Liver (tissue), 3 donors: ENCODE data around the gene CGNL1.

ENCODE experiments used
- CTCF ChIP-seq: fragments of 150-350 bp; IDR thresholded peaks from 2 replicates; pipeline ENCODE4 v1.5.1; 2017; ENCODE audit warnings: improper control_type of control experiment, low read depth, low read length; ENCODE audit not compliant: missing input control
- EGR1 ChIP-seq, 2 donors: IDR thresholded peaks; 2 replicates each; pipeline ENCODE4 v1.6.1; 2016 to 2018; ENCODE audit warnings: antibody characterized with exemption in 2 of 2, low read depth in 2 of 2
- MAX ChIP-seq: IDR thresholded peaks from 2 replicates; pipeline ENCODE4 v1.6.1; 2016; ENCODE audit warnings: antibody characterized with exemption
- SP1 ChIP-seq: IDR thresholded peaks from 2 replicates; pipeline ENCODE4 v1.6.1; 2018; ENCODE audit warnings: antibody characterized with exemption, mild to moderate bottlenecking
- TAF1 ChIP-seq: conservative IDR thresholded peaks from 2 replicates; pipeline ENCODE4 v1.6.1; 2016; ENCODE audit warnings: antibody characterized with exemption, mild to moderate bottlenecking
- YY1 ChIP-seq: IDR thresholded peaks from 2 replicates; pipeline ENCODE4 v1.6.1; 2016; ENCODE audit warnings: antibody characterized with exemption, mild to moderate bottlenecking
- ZBTB33 ChIP-seq: IDR thresholded peaks from 2 replicates; pipeline ENCODE4 v1.6.1; 2016; ENCODE audit warnings: antibody characterized with exemption
- TF ChIP-seq, protein P1 (sequence below): IDR thresholded peaks from 2 replicates; pipeline ENCODE4 v1.6.1; 2016; ENCODE audit warnings: antibody characterized with exemption, mild to moderate bottlenecking
- donor health status: healthy.
- donor health status: healthy.

GRCh38 chr15:57329582-57330367, 46.5 kb upstream of the CGNL1 start:
- TF ChIP-seq YY1: no peak
- no peak for TF ChIP-seq ZBTB33
- TF ChIP-seq SP1: no peak
- TF ChIP-seq CTCF: no peak
- no peak for TF ChIP-seq TAF1
- no peak for TF ChIP-seq EGR1 (IDR thresholded peaks at IDR 0.05; ENCODE audit: low read depth in 2 of 2)
- TF ChIP-seq, protein P1, sequence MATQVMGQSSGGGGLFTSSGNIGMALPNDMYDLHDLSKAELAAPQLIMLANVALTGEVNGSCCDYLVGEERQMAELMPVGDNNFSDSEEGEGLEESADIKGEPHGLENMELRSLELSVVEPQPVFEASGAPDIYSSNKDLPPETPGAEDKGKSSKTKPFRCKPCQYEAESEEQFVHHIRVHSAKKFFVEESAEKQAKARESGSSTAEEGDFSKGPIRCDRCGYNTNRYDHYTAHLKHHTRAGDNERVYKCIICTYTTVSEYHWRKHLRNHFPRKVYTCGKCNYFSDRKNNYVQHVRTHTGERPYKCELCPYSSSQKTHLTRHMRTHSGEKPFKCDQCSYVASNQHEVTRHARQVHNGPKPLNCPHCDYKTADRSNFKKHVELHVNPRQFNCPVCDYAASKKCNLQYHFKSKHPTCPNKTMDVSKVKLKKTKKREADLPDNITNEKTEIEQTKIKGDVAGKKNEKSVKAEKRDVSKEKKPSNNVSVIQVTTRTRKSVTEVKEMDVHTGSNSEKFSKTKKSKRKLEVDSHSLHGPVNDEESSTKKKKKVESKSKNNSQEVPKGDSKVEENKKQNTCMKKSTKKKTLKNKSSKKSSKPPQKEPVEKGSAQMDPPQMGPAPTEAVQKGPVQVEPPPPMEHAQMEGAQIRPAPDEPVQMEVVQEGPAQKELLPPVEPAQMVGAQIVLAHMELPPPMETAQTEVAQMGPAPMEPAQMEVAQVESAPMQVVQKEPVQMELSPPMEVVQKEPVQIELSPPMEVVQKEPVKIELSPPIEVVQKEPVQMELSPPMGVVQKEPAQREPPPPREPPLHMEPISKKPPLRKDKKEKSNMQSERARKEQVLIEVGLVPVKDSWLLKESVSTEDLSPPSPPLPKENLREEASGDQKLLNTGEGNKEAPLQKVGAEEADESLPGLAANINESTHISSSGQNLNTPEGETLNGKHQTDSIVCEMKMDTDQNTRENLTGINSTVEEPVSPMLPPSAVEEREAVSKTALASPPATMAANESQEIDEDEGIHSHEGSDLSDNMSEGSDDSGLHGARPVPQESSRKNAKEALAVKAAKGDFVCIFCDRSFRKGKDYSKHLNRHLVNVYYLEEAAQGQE: no peak
- no peak for TF ChIP-seq MAX
